22Rv1 (cell line): Measurements from ENCODE around the gene PROM1.

Experiments used
- ZFX ChIP-seq: fragments of 450-650 bp; IDR thresholded peaks from 2 replicates; pipeline ENCODE4 v1.6.1; 2017; ENCODE audit warnings: antibody characterized with exemption, borderline replicate concordance
- TF ChIP-seq, protein P1 (sequence below): fragments of 450-650 bp; IDR thresholded peaks from 2 replicates; pipeline ENCODE4 v1.5.1; 2017; ENCODE audit warnings: mild to moderate bottlenecking

GRCh38 chr4:15942283-15942682, 141.5 kb downstream of the PROM1 start:
- TF ChIP-seq, protein P1, sequence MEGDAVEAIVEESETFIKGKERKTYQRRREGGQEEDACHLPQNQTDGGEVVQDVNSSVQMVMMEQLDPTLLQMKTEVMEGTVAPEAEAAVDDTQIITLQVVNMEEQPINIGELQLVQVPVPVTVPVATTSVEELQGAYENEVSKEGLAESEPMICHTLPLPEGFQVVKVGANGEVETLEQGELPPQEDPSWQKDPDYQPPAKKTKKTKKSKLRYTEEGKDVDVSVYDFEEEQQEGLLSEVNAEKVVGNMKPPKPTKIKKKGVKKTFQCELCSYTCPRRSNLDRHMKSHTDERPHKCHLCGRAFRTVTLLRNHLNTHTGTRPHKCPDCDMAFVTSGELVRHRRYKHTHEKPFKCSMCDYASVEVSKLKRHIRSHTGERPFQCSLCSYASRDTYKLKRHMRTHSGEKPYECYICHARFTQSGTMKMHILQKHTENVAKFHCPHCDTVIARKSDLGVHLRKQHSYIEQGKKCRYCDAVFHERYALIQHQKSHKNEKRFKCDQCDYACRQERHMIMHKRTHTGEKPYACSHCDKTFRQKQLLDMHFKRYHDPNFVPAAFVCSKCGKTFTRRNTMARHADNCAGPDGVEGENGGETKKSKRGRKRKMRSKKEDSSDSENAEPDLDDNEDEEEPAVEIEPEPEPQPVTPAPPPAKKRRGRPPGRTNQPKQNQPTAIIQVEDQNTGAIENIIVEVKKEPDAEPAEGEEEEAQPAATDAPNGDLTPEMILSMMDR, result no peak
- TF ChIP-seq ZFX, result no peak
